GM18498 (cell line): ENCODE results near the gene ABHD14A.

ENCODE experiments used
- ATAC-seq: cut with Tn5 transposase; IDR thresholded peaks from one replicate; pipeline ENCODE4 v1.9.1; 2021; ENCODE audit warnings: mild to moderate bottlenecking, moderate library complexity; ENCODE audit not compliant: unreplicated experiment

Gene ABHD14A

GRCh38 chr3:51940648-51941462 lies 34.0 kb upstream of the ABHD14A start:
- no peak for ATAC-seq

DNA sequence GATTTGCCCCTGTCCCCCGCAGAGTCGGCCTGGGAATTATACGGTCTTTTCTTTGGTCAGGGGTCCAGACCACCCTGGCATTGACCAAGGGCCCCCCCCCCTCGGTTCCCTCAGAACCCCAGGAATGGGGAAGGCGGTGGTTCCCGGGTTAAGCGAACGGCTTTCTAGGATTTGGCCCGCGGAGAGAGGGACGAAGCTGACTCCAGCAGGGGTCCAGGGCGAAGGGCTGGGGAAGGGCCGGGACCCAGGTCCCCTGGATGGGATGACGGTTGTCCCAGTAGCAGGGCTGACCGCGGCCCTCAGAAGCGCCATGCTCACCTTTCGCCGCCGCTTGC lies 33.4 kb upstream of the ABHD14A start:
- ATAC-seq = no peak

DNA sequence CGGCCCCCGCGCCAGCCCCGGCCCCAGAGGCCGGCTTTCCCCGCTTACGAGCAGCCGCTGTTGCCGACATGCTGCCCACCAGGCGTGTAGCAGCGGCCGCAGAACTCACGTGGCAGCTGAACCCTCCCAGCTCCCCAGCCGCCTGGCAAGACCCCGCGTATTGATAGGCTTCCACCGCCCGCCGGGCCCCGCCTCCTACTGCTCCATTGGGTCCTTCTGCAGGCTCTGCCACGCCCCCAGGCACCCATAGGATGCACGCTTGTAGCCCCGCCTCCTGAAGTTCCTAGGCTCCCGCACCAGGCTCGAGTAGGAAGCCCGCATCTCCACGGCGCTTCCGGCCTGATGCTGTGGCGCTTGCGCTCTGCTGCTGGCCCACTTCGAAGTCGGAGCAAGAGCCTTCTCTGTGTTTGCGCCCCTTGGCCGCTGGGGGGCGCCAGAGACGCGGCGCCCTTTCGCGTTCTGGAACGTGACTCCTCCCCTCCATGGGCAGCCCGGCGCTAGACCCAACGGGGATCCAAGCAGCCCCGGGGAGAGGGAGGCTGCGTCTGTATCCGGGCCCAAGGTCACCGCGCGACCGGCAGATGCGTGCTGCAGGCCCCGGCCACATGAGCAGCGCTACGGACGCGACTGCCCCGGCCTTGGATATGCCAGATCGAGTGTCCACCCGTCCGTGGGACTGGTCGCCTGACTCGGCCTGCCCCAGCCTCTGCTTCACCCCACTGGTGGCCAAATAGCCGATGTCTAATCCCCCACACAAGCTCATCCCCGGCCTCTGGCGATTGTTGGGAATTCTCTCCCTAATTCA lies 32.9 kb upstream of the ABHD14A start, which contains the start of the genes PARP3 and RRP9:
TSS of gene PARP3 (plus strand) at position 566 of the 805 bp plus-strand sequence. CDS start 993 bp downstream, outside the sequence.
TSS of gene RRP9 (minus strand) at position 107 of the 805 bp plus-strand sequence. CDS start at position 70, 37 bp downstream.
- peak; percentile 91 for ATAC-seq

- peak; percentile 20 for ATAC-seq
Measured at GRCh38 chr3:51942603-51943450, 32.0 kb upstream of the ABHD14A start.

DNA sequence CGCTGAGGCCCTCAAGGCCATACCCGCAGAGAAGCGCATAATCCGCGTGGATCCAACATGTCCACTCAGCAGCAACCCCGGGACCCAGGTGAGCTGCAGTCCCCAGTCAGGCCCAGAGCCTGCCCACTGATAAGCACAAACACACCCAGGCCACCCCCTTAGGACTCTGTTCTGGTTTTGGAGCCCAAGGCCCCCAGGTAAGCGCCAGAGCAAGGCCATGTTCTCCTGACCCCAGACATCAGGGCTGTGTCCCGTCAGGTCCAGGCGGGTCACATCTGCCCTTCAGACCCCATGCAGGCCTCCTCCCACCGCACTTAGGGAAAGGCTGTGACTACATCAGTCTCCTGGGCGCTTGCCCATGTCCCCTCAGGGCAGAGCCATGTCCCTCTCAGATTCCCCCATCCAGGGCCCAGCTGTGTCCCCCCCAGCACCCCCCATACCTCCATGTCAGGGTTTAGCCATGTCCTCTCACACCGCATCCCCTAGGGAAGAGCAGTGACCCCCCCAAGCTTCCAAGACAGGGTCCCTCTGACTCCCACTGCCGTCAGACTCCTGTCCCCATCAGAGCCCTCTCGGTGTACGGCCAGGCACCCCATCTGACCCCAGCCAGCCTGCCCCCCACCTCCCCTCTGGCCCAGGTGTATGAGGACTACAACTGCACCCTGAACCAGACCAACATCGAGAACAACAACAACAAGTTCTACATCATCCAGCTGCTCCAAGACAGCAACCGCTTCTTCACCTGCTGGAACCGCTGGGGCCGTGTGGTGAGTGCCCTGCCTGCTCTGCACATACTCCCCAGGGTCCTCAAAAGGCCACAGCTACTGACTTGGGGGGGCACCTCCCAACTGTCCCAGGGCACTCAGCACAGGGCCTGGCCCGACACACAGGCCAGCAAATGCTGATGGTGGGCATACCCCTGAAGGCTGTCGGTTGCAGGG lies 31.1 kb upstream of the ABHD14A start:
- ATAC-seq = no peak

- no peak for ATAC-seq
Measured at GRCh38 chr3:51944451-51945021, 30.3 kb upstream of the ABHD14A start.

- ATAC-seq = no peak
Measured at GRCh38 chr3:51945031-51945840, 29.6 kb upstream of the ABHD14A start.

DNA sequence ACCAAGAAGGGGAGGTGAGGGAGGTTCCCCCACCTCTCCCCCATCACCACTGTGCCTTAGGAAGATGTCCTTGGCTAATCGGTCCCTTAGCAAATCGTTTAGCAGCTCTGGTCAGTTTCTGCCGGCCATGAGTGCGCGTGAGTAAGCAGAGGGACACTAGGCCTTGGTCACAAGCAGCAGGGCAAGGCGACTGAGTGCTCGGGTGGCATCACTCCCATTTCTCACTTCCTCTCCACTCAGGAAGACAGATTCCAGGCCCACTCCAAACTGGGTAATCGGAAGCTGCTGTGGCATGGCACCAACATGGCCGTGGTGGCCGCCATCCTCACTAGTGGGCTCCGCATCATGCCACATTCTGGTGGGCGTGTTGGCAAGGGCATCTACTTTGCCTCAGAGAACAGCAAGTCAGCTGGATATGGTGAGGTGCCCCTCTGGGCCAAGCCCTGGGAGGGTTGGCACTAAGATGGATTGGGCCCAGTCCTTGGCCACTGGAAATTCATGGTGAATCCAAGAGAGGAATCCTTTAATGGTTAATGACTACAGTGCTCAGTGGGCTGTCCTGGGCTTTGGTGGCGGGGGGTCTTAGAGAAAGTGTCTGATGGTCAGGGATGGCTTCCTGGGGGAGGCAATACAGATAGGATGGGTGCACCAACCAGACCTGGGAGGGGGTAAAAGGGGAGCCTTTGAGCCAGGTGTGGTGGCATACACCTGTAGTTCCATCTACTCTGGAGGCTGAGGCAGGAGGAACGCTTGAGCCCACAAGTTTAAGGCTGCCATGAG lies 28.7 kb upstream of the ABHD14A start:
- ATAC-seq = no peak

- no peak for ATAC-seq
Measured at GRCh38 chr3:51946796-51947195, 28.1 kb upstream of the ABHD14A start.

DNA sequence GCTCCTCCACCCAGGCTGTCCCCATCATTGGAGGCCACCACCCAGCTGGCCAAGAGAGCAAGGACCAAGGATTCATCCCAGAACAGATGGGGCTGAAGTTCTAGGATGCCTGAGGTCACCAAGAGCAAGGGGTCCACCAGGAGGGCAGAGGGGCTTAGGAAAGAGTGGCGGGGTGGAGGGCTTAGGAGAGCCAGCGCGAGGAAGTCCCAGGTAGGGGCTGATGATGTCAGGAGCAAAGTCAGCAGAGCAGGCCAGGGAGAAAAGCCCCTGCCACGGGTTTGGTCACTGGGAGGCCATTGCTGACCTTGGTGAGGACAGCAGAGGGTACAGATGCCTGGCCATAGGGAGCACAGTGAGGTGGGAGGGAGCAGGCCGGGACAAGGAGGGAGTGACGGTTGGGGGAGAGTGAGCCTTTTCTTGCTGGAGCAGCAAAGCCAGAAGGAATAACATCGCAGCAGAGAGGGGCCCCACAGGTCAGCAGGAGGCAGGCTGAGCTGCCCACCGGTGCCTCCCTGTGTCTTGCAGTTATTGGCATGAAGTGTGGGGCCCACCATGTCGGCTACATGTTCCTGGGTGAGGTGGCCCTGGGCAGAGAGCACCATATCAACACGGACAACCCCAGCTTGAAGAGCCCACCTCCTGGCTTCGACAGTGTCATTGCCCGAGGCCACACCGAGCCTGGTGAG lies 27.5 kb upstream of the ABHD14A start:
- no peak for ATAC-seq

GRCh38 chr3:51948016-51948580 lies 26.8 kb upstream of the ABHD14A start:
- ATAC-seq = no peak

- ATAC-seq = no peak
Measured at GRCh38 chr3:51949121-51949520, 25.7 kb upstream of the ABHD14A start.

- ATAC-seq = no peak
Measured at GRCh38 chr3:51950899-51951298, 24.0 kb upstream of the ABHD14A start.

GRCh38 chr3:51953445-51953844 lies 21.4 kb upstream of the ABHD14A start:
- ATAC-seq = no peak

GRCh38 chr3:51954105-51954504 lies 20.8 kb upstream of the ABHD14A start:
- no peak for ATAC-seq

GRCh38 chr3:51954713-51955112 lies 20.2 kb upstream of the ABHD14A start:
- ATAC-seq = no peak
